ENCODE results near the gene CFAP90. TPM values are rescaled to one million over a fixed set of nuclear protein-coding genes. Genes with fewer than 3 reads are reported as not detected.

The CFAP90 gene, protein sequence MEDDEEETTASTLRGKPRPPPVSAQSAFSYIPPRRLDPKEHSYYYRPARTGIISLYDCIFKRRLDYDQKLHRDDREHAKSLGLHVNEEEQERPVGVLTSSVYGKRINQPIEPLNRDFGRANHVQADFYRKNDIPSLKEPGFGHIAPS
- total RNA-seq: not detected
- long read RNA-seq: 0 reads

DNA sequence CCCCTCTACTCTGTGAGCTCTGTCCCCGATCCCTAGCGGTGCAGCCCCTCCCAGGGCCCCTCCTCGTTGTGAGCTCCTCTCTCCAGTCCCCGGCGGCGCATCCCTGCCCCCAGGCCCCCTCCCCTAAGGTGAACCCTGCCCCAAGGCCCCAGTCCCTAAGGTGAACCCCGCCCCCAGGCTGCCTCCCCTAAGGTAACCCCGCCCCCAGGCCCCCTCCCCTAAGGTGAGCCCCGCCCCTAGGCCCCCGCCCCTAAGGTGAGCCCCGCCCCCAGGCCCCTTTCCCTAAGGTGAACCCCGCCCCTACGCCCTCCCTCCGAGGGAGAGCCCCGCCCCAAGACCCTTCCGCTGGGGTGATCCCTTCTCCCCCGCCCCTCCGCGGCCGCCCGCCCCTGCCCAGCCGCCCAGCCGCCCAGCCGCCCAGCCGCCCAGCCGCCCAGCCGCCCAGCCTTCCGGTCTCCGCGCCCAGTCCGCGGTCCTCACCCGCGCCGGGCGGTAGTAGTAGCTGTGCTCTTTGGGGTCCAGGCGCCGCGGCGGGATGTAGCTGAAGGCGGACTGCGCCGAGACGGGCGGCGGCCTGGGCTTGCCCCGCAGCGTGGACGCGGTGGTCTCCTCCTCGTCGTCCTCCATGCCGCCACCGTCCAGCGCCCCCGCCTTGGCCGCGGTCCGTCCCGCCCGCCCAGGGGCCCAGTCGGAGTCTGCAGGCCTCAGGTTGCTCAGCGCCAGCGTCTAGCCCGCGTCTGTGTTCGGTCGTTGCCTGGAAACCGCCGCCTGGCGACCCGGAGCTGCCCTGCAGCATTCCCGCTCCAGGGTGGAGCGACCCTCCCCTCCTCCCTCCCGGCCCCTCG, at the start of gene CFAP90:
Gene CFAP90 (minus strand): TSS at position 739 of the 845 bp plus-strand sequence. CDS start 112 bp downstream, at position 627.
- TF ChIP-seq, protein P1, sequence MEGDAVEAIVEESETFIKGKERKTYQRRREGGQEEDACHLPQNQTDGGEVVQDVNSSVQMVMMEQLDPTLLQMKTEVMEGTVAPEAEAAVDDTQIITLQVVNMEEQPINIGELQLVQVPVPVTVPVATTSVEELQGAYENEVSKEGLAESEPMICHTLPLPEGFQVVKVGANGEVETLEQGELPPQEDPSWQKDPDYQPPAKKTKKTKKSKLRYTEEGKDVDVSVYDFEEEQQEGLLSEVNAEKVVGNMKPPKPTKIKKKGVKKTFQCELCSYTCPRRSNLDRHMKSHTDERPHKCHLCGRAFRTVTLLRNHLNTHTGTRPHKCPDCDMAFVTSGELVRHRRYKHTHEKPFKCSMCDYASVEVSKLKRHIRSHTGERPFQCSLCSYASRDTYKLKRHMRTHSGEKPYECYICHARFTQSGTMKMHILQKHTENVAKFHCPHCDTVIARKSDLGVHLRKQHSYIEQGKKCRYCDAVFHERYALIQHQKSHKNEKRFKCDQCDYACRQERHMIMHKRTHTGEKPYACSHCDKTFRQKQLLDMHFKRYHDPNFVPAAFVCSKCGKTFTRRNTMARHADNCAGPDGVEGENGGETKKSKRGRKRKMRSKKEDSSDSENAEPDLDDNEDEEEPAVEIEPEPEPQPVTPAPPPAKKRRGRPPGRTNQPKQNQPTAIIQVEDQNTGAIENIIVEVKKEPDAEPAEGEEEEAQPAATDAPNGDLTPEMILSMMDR (IDR thresholded peaks at IDR 0.05; ENCODE audit: borderline replicate concordance): peak; percentile 40
- H3K36me3 ChIP-seq: no peaks in the 10 kb centered on the region
- peak within 1 kb of the TSS; percentile 67 for H3K4me3 ChIP-seq
- H3K4me1 ChIP-seq: peaks cover 16% of the 10 kb centered on the region
- peaks cover 60% of the 10 kb centered on the region for H3K27me3 ChIP-seq (ENCODE audit: low read depth)
- peak; percentile 33 for DNase-seq
- H3K9me3 ChIP-seq (replicated peaks): no peaks in the 10 kb centered on the region
- intact Hi-C loops (cut with micrococcal nuclease): no loop called here
- no peak within 1 kb of the TSS for H3K27ac ChIP-seq (replicated peaks)

DNA sequence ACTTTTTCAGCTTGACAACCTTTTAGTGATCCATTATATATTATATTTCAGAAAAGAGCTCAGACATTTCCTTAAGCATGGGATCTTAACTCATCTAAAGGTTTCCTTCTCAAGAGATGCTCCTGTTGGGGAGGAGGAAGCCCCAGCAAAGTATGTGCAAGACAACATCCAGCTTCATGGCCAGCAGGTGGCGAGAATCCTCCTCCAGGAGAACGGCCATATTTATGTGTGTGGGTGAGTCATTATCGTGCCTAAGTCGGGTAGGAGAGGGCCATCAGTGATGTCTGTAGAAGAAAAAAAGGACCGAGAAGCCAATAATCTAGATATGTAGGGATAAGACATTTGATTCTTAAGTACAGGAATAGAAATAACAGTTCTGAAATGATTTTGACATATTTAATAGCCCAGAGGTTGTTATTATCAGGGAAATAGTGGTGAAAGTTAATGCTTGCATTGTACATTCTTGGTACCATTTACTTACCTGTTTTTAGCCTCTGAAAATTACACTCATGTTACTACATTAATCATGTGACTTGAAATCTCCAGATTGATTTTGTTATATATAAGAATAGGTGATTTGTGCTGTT, 46.2 kb upstream of the CFAP90 start:
- peaks cover 4% of the 10 kb centered on the region for H3K4me1 ChIP-seq
- DNase-seq: no peak
- TF ChIP-seq, protein P1 (IDR thresholded peaks at IDR 0.05; ENCODE audit: borderline replicate concordance): peak; percentile 7
- H3K9me3 ChIP-seq (replicated peaks): no peaks in the 10 kb centered on the region
- intact Hi-C loops (cut with micrococcal nuclease): no loop called here
- H3K27me3 ChIP-seq (ENCODE audit: low read depth): no peaks in the 10 kb centered on the region
- no peak overlapping the region for H3K27ac ChIP-seq (replicated peaks)
- no peak overlapping the region for H3K4me3 ChIP-seq
- H3K36me3 ChIP-seq: peaks cover 98% of the 10 kb centered on the region

DNA sequence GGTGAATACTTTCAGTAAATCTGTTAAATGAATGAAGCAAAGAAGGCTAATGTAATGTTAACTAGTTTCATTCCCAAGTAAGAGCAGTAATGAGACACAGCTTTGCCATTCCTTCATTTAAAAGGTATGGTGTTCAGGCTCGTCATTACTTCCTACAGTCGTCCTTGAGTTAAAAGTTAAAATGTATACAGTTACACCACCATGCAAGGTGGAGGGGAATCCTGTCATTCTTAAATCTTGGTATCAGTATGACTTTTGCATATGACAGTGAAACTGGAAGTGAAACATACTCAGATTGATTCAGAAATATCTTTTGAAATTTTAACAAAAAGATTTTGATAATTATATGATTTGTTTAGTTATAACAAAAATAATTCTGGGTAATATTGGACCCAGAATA, 43.9 kb upstream of the CFAP90 start:
- no peaks in the 10 kb centered on the region for H3K27me3 ChIP-seq (ENCODE audit: low read depth)
- H3K27ac ChIP-seq (replicated peaks): no peak overlapping the region
- no peak overlapping the region for H3K4me3 ChIP-seq
- H3K9me3 ChIP-seq (replicated peaks): no peaks in the 10 kb centered on the region
- TF ChIP-seq, protein P1 (IDR thresholded peaks at IDR 0.05; ENCODE audit: borderline replicate concordance): no peak
- intact Hi-C loops (cut with micrococcal nuclease): no loop called here
- peaks cover 4% of the 10 kb centered on the region for H3K4me1 ChIP-seq
- DNase-seq: no peak
- H3K36me3 ChIP-seq: peaks cover 97% of the 10 kb centered on the region

DNA sequence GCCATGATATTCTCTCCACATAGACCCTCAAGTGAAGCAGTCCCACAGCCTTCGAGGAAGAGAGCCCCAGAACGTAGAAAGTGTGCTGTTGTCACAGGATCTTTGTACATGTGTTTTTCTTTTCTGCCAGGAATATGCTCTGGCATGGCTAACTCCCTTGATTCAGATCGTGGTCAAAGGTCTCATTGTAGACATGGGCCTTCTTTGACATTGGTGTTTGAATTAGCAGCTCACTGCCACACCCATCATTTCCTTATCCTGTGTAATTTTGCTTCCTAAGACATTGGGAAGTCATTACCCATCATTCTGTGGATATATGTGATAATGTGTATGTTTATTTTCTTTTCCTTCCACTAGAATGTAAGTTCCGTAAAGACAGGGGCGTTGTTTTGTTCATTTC, 43.5 kb upstream of the CFAP90 start:
- Histone ChIP-seq H3K36me3 (peaks cover 97% of the 10 kb centered on the region), H3K9me3 (replicated peaks) (no peaks in the 10 kb centered on the region), H3K27me3 (ENCODE audit: low read depth) (no peaks in the 10 kb centered on the region), H3K4me1 (peaks cover 4% of the 10 kb centered on the region), H3K4me3 (no peak overlapping the region), H3K27ac (replicated peaks) (no peak overlapping the region)
- intact Hi-C loops (cut with micrococcal nuclease): no loop called here
- TF ChIP-seq, protein P1 (IDR thresholded peaks at IDR 0.05; ENCODE audit: borderline replicate concordance): no peak
- no peak for DNase-seq

DNA sequence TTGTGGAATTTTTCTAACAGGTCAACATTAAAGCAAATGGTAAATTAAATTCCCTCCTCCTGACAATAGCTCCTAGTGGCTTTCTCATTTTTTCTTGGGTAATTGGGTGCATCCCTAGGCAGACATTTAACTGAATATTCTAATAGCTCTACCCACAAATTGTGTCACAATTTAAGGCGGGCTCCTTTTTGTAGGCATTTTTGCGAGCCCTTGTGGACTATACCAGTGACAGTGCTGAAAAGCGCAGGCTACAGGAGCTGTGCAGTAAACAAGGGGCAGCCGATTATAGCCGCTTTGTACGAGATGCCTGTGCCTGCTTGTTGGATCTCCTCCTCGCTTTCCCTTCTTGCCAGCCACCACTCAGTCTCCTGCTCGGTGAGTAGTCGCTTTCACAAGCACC, 38.0 kb upstream of the CFAP90 start:
- Histone ChIP-seq H3K27me3 (ENCODE audit: low read depth) (no peaks in the 10 kb centered on the region), H3K36me3 (peaks cover 89% of the 10 kb centered on the region), H3K27ac (replicated peaks) (no peak overlapping the region), H3K9me3 (replicated peaks) (no peaks in the 10 kb centered on the region), H3K4me1 (no peaks in the 10 kb centered on the region), H3K4me3 (no peak overlapping the region)
- no peak for DNase-seq
- TF ChIP-seq, protein P1 (IDR thresholded peaks at IDR 0.05; ENCODE audit: borderline replicate concordance): no peak
- intact Hi-C loops (cut with micrococcal nuclease): no loop called here

Data from left ventricle myocardium inferior (tissue), 1 donor.